PC-3 (cell line): ENCODE results near the gene HIBCH.

Experiments used
- EZH2phosphoT487 ChIP-seq: fragments of 300-600 bp; sonication (generic); IDR thresholded peaks from 2 replicates; pipeline ENCODE4 v1.6.1; 2018; ENCODE audit warnings: mild to moderate bottlenecking, antibody characterized with exemption, low read length, borderline replicate concordance
- TF ChIP-seq, protein P1 (sequence below): fragments of 300-600 bp; sonication (generic); conservative IDR thresholded peaks from 2 replicates; pipeline ENCODE4 v1.5.1; 2017; ENCODE audit warnings: antibody characterized with exemption, low read depth, mild to moderate bottlenecking, low read length

DNA sequence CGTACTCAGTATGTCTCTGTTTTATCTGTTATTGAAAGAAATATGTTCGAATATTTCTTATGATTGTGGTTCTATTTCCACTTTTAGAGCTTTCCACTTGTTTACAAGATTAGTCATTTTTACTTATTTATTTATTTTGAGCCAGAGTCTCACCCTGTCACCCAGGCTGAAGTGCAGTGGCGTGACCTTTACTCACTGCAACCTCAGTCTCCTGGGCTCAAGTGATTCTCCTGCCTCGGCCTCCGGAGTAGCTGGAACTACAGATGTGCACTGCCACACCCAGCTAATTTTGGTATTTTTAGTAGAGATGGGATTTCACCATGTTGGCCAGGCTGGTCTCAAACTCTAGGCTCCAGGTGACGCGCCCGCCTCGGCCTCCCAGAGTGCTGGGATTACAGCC lies 53.3 kb downstream of the HIBCH start:
- TF ChIP-seq, protein P1, sequence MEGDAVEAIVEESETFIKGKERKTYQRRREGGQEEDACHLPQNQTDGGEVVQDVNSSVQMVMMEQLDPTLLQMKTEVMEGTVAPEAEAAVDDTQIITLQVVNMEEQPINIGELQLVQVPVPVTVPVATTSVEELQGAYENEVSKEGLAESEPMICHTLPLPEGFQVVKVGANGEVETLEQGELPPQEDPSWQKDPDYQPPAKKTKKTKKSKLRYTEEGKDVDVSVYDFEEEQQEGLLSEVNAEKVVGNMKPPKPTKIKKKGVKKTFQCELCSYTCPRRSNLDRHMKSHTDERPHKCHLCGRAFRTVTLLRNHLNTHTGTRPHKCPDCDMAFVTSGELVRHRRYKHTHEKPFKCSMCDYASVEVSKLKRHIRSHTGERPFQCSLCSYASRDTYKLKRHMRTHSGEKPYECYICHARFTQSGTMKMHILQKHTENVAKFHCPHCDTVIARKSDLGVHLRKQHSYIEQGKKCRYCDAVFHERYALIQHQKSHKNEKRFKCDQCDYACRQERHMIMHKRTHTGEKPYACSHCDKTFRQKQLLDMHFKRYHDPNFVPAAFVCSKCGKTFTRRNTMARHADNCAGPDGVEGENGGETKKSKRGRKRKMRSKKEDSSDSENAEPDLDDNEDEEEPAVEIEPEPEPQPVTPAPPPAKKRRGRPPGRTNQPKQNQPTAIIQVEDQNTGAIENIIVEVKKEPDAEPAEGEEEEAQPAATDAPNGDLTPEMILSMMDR = no peak
- no peak for TF ChIP-seq EZH2phosphoT487
